ENCODE data around the gene TMEM135. TPM values are rescaled to one million over a fixed set of nuclear protein-coding genes. Genes with fewer than 3 reads are reported as not detected.

Gene TMEM135
- total RNA-seq, 1 experiment from 2014 or later: 95.2 TPM

- ChIA-PET CTCF (interaction anchor here (1.3 kb wide), 1 partner anchor 63 kb away, joined by 3 read pairs; no protein-coding TSS in a partner anchor), POLR2A (no interaction called here)
- Histone ChIP-seq H3K4me3 (ENCODE audit: low read depth, low read length) (no peak overlapping the region), H3K4me1 (no peaks in the 10 kb centered on the region), H3K27me3 (replicated peaks; ENCODE audit: control insufficient read depth, insufficient read depth, low read length) (no peaks in the 10 kb centered on the region), H3K9me3 (no peaks in the 10 kb centered on the region), H3K36me3 (ENCODE audit: control insufficient read depth, insufficient read depth, low read length) (no peaks in the 10 kb centered on the region)
- Mint-ChIP-seq H3K27me3 (ENCODE audit: insufficient read depth, unreplicated experiment) (no peaks in the 10 kb centered on the region), H3K9me3 (ENCODE audit: unreplicated experiment) (no peaks in the 10 kb centered on the region), H3K27ac (ENCODE audit: unreplicated experiment) (no peak overlapping the region), H3K36me3 (ENCODE audit: insufficient read depth, unreplicated experiment) (no peaks in the 10 kb centered on the region), H3K4me3 (ENCODE audit: unreplicated experiment) (no peak overlapping the region), H3K4me1 (ENCODE audit: low read depth, unreplicated experiment) (no peaks in the 10 kb centered on the region)
- BruUV-seq (replicated peaks): no TSS peak
- DNase-seq: no peak
- intact Hi-C loops (cut with micrococcal nuclease; ENCODE audit: unreplicated experiment): loop anchor here (10.0 kb wide), 2 partner anchors 506 to 746 kb away; no protein-coding TSS in a partner anchor
- TF ChIP-seq, protein P1, sequence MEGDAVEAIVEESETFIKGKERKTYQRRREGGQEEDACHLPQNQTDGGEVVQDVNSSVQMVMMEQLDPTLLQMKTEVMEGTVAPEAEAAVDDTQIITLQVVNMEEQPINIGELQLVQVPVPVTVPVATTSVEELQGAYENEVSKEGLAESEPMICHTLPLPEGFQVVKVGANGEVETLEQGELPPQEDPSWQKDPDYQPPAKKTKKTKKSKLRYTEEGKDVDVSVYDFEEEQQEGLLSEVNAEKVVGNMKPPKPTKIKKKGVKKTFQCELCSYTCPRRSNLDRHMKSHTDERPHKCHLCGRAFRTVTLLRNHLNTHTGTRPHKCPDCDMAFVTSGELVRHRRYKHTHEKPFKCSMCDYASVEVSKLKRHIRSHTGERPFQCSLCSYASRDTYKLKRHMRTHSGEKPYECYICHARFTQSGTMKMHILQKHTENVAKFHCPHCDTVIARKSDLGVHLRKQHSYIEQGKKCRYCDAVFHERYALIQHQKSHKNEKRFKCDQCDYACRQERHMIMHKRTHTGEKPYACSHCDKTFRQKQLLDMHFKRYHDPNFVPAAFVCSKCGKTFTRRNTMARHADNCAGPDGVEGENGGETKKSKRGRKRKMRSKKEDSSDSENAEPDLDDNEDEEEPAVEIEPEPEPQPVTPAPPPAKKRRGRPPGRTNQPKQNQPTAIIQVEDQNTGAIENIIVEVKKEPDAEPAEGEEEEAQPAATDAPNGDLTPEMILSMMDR (IDR thresholded peaks at IDR 0.05; ENCODE audit: insufficient read depth in 1 of 2, low read depth in 1 of 2, low read length in 1 of 2, severe bottlenecking in 1 of 2, unreplicated experiment in 1 of 2): no peak
Measured at GRCh38 chr11:87358461-87358860, 320.7 kb downstream of the TMEM135 start.

DNA sequence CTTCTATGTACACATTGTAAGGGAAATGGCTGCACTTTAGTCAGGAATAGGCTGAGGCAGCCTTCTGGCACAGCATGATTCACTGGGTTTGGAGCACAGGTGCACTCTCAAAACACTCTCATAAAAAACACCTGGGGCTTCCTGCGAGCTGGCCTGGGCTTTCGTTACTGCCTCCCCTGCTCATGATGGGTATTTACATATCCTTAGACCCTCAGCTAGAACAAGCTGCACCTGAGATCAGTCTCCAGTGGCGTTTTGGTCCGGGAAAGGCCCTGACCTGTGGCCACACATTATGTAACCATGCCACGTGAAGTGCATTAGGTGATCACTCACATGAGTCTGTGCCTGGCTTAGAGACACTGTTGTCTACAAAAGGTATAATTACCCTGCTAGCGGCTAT lies 321.7 kb downstream of the TMEM135 start:
- Mint-ChIP-seq H3K27ac (ENCODE audit: unreplicated experiment) (no peak overlapping the region), H3K4me3 (ENCODE audit: unreplicated experiment) (no peak overlapping the region), H3K9me3 (ENCODE audit: unreplicated experiment) (no peaks in the 10 kb centered on the region), H3K27me3 (ENCODE audit: insufficient read depth, unreplicated experiment) (no peaks in the 10 kb centered on the region), H3K36me3 (ENCODE audit: insufficient read depth, unreplicated experiment) (no peaks in the 10 kb centered on the region), H3K4me1 (ENCODE audit: low read depth, unreplicated experiment) (no peaks in the 10 kb centered on the region)
- Histone ChIP-seq H3K4me1 (no peaks in the 10 kb centered on the region), H3K27me3 (replicated peaks; ENCODE audit: control insufficient read depth, insufficient read depth, low read length) (no peaks in the 10 kb centered on the region), H3K4me3 (ENCODE audit: low read depth, low read length) (no peak overlapping the region), H3K36me3 (ENCODE audit: control insufficient read depth, insufficient read depth, low read length) (no peaks in the 10 kb centered on the region), H3K9me3 (no peaks in the 10 kb centered on the region)
- ChIA-PET CTCF (interaction anchor here (1.3 kb wide), 1 partner anchor 62 kb away, joined by 3 read pairs; no protein-coding TSS in a partner anchor), POLR2A (no interaction called here)
- TF ChIP-seq, protein P1 (IDR thresholded peaks at IDR 0.05; ENCODE audit: insufficient read depth in 1 of 2, low read depth in 1 of 2, low read length in 1 of 2, severe bottlenecking in 1 of 2, unreplicated experiment in 1 of 2): no peak
- BruUV-seq (replicated peaks): no TSS peak
- DNase-seq: no peak
- intact Hi-C loops (cut with micrococcal nuclease; ENCODE audit: unreplicated experiment): loop anchor here (10.0 kb wide), 2 partner anchors 505 to 745 kb away; no protein-coding TSS in a partner anchor

- H3K36me3 ChIP-seq (ENCODE audit: control insufficient read depth, insufficient read depth, low read length): no peaks in the 10 kb centered on the region
- Mint-ChIP-seq H3K27ac (ENCODE audit: unreplicated experiment) (no peak overlapping the region), H3K27me3 (ENCODE audit: insufficient read depth, unreplicated experiment) (no peaks in the 10 kb centered on the region), H3K4me1 (ENCODE audit: low read depth, unreplicated experiment) (no peaks in the 10 kb centered on the region), H3K36me3 (ENCODE audit: insufficient read depth, unreplicated experiment) (no peaks in the 10 kb centered on the region), H3K4me3 (ENCODE audit: unreplicated experiment) (no peak overlapping the region), H3K9me3 (ENCODE audit: unreplicated experiment) (no peaks in the 10 kb centered on the region)
- CTCF ChIA-PET: no interaction called here
- POLR2A ChIA-PET: no interaction called here
- H3K4me1 ChIP-seq: no peaks in the 10 kb centered on the region
- BruUV-seq (replicated peaks): no TSS peak
- H3K4me3 ChIP-seq (ENCODE audit: low read depth, low read length): no peak overlapping the region
- H3K27me3 ChIP-seq (replicated peaks; ENCODE audit: control insufficient read depth, insufficient read depth, low read length): no peaks in the 10 kb centered on the region
- no peaks in the 10 kb centered on the region for H3K9me3 ChIP-seq
- DNase-seq: no peak
- intact Hi-C loops (cut with micrococcal nuclease; ENCODE audit: unreplicated experiment): no loop called here
- TF ChIP-seq, protein P1 (IDR thresholded peaks at IDR 0.05; ENCODE audit: insufficient read depth in 1 of 2, low read depth in 1 of 2, low read length in 1 of 2, severe bottlenecking in 1 of 2, unreplicated experiment in 1 of 2): no peak
Measured at GRCh38 chr11:87361891-87362290, 324.2 kb downstream of the TMEM135 start.
